WI38 (cell line): Measurements from ENCODE around the gene CCDC157.

Experiments used
- H3K4me3 ChIP-seq: 2 replicates; pipeline ENCODE4 v1.5.1; 2011; ENCODE audit warnings: low read depth, mild to moderate bottlenecking, control low read depth, low read length
- CTCF ChIP-seq: IDR thresholded peaks from 2 replicates; pipeline ENCODE4 v1.5.1; 2012; ENCODE audit warnings: low read depth, mild to moderate bottlenecking, control low read depth, low read length

Gene CCDC157

GRCh38 chr22:30393322-30393680 lies 36.5 kb downstream of the CCDC157 start:
- H3K4me3 ChIP-seq, result no peak overlapping the region

GRCh38 chr22:30393885-30394284 lies 37.1 kb downstream of the CCDC157 start:
- no peak overlapping the region for H3K4me3 ChIP-seq
- TF ChIP-seq CTCF, result no peak

More at GRCh38 chr22:30393322-30393680, 36.5 kb downstream of the CCDC157 start:
- TF ChIP-seq CTCF, result no peak

GRCh38 chr22:30396871-30397655 lies 40.3 kb downstream of the CCDC157 start, which contains the start of gene SEC14L2:
Gene SEC14L2, plus strand, starts transcription at chr22:30397018. Its CDS starts 99 bp downstream, at chr22:30397117.
- H3K4me3 ChIP-seq, result peak within 1 kb of the TSS; percentile 79
- no peak for TF ChIP-seq CTCF

- H3K4me3 ChIP-seq, result peak overlapping the region; percentile 79
- no peak for TF ChIP-seq CTCF
Observed at GRCh38 chr22:30397656-30398635, 41.1 kb downstream of the CCDC157 start.

- no peak overlapping the region for H3K4me3 ChIP-seq
- no peak for TF ChIP-seq CTCF
Observed at GRCh38 chr22:30398685-30399680, 42.2 kb downstream of the CCDC157 start.

GRCh38 chr22:30399718-30400117 lies 42.9 kb downstream of the CCDC157 start:
- TF ChIP-seq CTCF, result no peak
- no peak overlapping the region for H3K4me3 ChIP-seq
